A673 (cell line): ENCODE data around the gene DYNLT5.

ENCODE experiments used
- CTCF ChIP-seq: fragments of 300-800, 200-600 bp; sonication (generic); conservative IDR thresholded peaks from 2 replicates; pipeline ENCODE4 v1.5.1; 2017; ENCODE audit warnings: low read depth, mild to moderate bottlenecking, antibody characterized with exemption, low read length, moderate library complexity, mixed read lengths
- EZH2 ChIP-seq: fragments of 200-600 bp; sonication (generic); IDR thresholded peaks from 2 replicates; pipeline ENCODE4 v1.6.1; 2017; ENCODE audit warnings: borderline replicate concordance, low read depth, mild to moderate bottlenecking, mixed read lengths, antibody characterized with exemption, low read length; ENCODE audit not compliant: poor library complexity, severe bottlenecking

GRCh38 chr1:66809245-66809644 is 57.0 kb downstream of the DYNLT5 start:
- TF ChIP-seq CTCF (no peak), EZH2 (no peak)
